Astrocyte (in vitro differentiated cells and primary cell): ENCODE measurements around the gene SYNPO2.

ENCODE experiments used
- CTCF ChIP-seq: IDR thresholded peaks from 2 replicates; pipeline ENCODE4 v1.5.1; 2011; ENCODE audit warnings: low read depth, mild to moderate bottlenecking, inconsistent platforms, low read length, moderate library complexity; ENCODE audit not compliant: insufficient read depth
- EZH2 ChIP-seq: IDR thresholded peaks from 2 replicates; pipeline ENCODE4 v1.6.1; 2012; ENCODE audit warnings: mild to moderate bottlenecking, low read length, inconsistent platforms; ENCODE audit not compliant: insufficient read depth

- no peak for TF ChIP-seq CTCF
- TF ChIP-seq EZH2, result no peak
These were observed 50.6 kb downstream of the SYNPO2 start for GRCh38 chr4:118939169-118939783.
